PC-3 (cell line): ENCODE data around the gene AGPS. TPM values are rescaled to one million over a fixed set of nuclear protein-coding genes. Genes with fewer than 3 reads are reported as not detected.

ENCODE experiments used
- ATAC-seq: fragments of 200-7000 bp; cut with Tn5 transposase; 2 replicates; pipeline ENCODE4 v1.9.1; 2020; ENCODE audit warnings: mild to moderate bottlenecking, moderate library complexity
- BruUV-seq: library from RNA; stranded (reverse); fragments of 400-500 nt; replicated peaks from 2 replicates; lab custom pipeline; 2021; lab: Mats Ljungman, UMichigan
- CTCF ChIA-PET: fragments of 300-600 bp; sonication (Branson Sonifier 250); formaldehyde crosslinking; loops from one replicate; lab custom pipeline; 2022; ENCODE audit warnings: antibody characterized with exemption; lab: Charles Lee
- POLR2A ChIA-PET: fragments of 300-600 bp; sonication (Branson Sonifier 250); formaldehyde crosslinking; loops from one replicate; lab custom pipeline; 2022; ENCODE audit warnings: antibody characterized with exemption; ENCODE audit not compliant: unreplicated experiment; lab: Charles Lee
- DNase-seq: peaks from one replicate; pipeline ENCODE4 v3.0.0-alpha.2; 2015
- H2AFZ ChIP-seq: fragments of 300-600 bp; sonication (generic); 2 replicates; pipeline ENCODE4 v1.6.0; 2016; ENCODE audit warnings: antibody characterized with exemption, low read length
- H3F3A ChIP-seq: fragments of 300-600 bp; sonication (generic); one replicate; pipeline ENCODE4 v1.6.0; 2017; ENCODE audit warnings: antibody characterized with exemption, low read length, control low read depth, mild to moderate bottlenecking; ENCODE audit not compliant: unreplicated experiment
- H3K27ac ChIP-seq: fragments of 300-600 bp; sonication (generic); 2 replicates; pipeline ENCODE4 v1.5.1; 2016; ENCODE audit warnings: mild to moderate bottlenecking, low read length
- H3K27me3 ChIP-seq: fragments of 300-600 bp; sonication (generic); 2 replicates; pipeline ENCODE4 v1.6.1; 2016; ENCODE audit warnings: low read length, mixed read lengths
- H3K36me3 ChIP-seq: fragments of 300-600 bp; sonication (generic); 2 replicates; pipeline ENCODE4 v1.6.1; 2016; ENCODE audit warnings: low read depth, mixed run types, low read length, mixed read lengths
- H3K4me1 ChIP-seq: fragments of 300-600 bp; sonication (generic); 2 replicates; pipeline ENCODE4 v1.5.1; 2016; ENCODE audit warnings: low read length; ENCODE audit not compliant: insufficient read depth
- H3K4me2 ChIP-seq: fragments of 300-600 bp; sonication (generic); 2 replicates; pipeline ENCODE4 v1.6.0; 2016; ENCODE audit warnings: low read length
- H3K4me3 ChIP-seq: fragments of 300-600 bp; sonication (generic); 2 replicates; pipeline ENCODE4 v1.5.1; 2016; ENCODE audit warnings: mild to moderate bottlenecking, low read length, mixed read lengths
- H3K79me2 ChIP-seq: fragments of 300-600 bp; sonication (generic); 2 replicates; pipeline ENCODE4 v1.6.1; 2017; ENCODE audit warnings: low read length, mixed read lengths
- H3K9ac ChIP-seq: fragments of 300-600 bp; sonication (generic); 2 replicates; pipeline ENCODE4 v1.6.0; 2016; ENCODE audit warnings: mild to moderate bottlenecking, low read length
- H3K9me2 ChIP-seq: fragments of 300-600 bp; sonication (generic); replicated peaks from 2 replicates; pipeline ENCODE4 v1.6.1; 2016; ENCODE audit warnings: mixed run types, low read length, mixed read lengths
- H3K9me3 ChIP-seq: fragments of 300-600 bp; sonication (generic); 2 replicates; pipeline ENCODE4 v1.6.1; 2016; ENCODE audit warnings: low read length, mixed read lengths
- H4K20me1 ChIP-seq: fragments of 300-600 bp; sonication (generic); 2 replicates; pipeline ENCODE4 v1.6.1; 2016; ENCODE audit warnings: low read length, mixed read lengths
- EZH2 ChIP-seq: fragments of 300-600 bp; sonication (generic); IDR thresholded peaks from one replicate; pipeline ENCODE4 v1.6.1; 2017; ENCODE audit warnings: antibody characterized with exemption, mild to moderate bottlenecking, low read length; ENCODE audit not compliant: unreplicated experiment
- EZH2phosphoT487 ChIP-seq: fragments of 300-600 bp; sonication (generic); IDR thresholded peaks from 2 replicates; pipeline ENCODE4 v1.6.1; 2018; ENCODE audit warnings: mild to moderate bottlenecking, antibody characterized with exemption, low read length, borderline replicate concordance
- intact Hi-C: fragments of 100-400 bp; cut with micrococcal nuclease; formaldehyde crosslinking; loops from 2 replicates; pipeline ENCODE4 v1.9.0; 2023
- total RNA-seq: library from RNA; depleted of rRNA; stranded (reverse); fragments of >200 nt; gene quantifications from 2 replicates; pipeline ENCODE4 v1.2.3, GENCODE V29; 2014
- TF ChIP-seq, protein P1 (sequence below): fragments of 300-600 bp; sonication (generic); conservative IDR thresholded peaks from 2 replicates; pipeline ENCODE4 v1.5.1; 2017; ENCODE audit warnings: antibody characterized with exemption, low read depth, mild to moderate bottlenecking, low read length

Gene AGPS
- total RNA-seq, 1 experiment from 2014 or later = 147 TPM

DNA sequence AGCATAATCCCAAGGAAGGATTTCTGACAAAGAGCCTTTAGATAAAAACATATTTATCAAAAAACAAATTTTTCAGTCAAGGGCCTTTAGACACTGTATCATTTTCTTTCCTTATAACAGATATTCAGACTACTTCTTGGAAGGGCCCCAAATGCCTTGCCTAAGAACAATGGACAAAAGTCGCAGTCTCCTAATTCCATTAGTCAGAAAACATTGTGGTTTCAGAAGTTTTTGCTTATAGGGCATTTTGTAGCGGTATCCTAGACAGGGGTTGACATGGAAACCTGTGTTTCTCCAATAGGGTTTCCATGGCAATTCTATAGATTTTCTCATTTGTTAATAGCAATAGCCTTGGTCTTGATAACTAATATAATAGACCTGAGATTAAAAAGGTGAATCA lies 36.7 kb upstream of the AGPS start:
- no peaks in the 10 kb centered on the region for H3F3A ChIP-seq
- no peak for DNase-seq
- no peak overlapping the region for H3K27ac ChIP-seq
- no peaks in the 10 kb centered on the region for H3K9me2 ChIP-seq
- ChIA-PET CTCF (no interaction called here), POLR2A (no interaction called here)
- no peak overlapping the region for H3K4me3 ChIP-seq
- H3K9ac ChIP-seq = no peak overlapping the region
- intact Hi-C loops = loop anchor here (2.0 kb wide), 1 partner anchor 39 kb away; no protein-coding TSS in a partner anchor
- no peaks in the 10 kb centered on the region for H3K79me2 ChIP-seq
- no peak overlapping the region for H2AFZ ChIP-seq
- no peak for ATAC-seq
- H3K4me1 ChIP-seq = no peaks in the 10 kb centered on the region
- H3K27me3 ChIP-seq = no peaks in the 10 kb centered on the region
- H3K36me3 ChIP-seq = no peaks in the 10 kb centered on the region
- H3K9me3 ChIP-seq = no peaks in the 10 kb centered on the region
- TF ChIP-seq EZH2phosphoT487 = no peak
- no peak for TF ChIP-seq EZH2
- TF ChIP-seq, protein P1, sequence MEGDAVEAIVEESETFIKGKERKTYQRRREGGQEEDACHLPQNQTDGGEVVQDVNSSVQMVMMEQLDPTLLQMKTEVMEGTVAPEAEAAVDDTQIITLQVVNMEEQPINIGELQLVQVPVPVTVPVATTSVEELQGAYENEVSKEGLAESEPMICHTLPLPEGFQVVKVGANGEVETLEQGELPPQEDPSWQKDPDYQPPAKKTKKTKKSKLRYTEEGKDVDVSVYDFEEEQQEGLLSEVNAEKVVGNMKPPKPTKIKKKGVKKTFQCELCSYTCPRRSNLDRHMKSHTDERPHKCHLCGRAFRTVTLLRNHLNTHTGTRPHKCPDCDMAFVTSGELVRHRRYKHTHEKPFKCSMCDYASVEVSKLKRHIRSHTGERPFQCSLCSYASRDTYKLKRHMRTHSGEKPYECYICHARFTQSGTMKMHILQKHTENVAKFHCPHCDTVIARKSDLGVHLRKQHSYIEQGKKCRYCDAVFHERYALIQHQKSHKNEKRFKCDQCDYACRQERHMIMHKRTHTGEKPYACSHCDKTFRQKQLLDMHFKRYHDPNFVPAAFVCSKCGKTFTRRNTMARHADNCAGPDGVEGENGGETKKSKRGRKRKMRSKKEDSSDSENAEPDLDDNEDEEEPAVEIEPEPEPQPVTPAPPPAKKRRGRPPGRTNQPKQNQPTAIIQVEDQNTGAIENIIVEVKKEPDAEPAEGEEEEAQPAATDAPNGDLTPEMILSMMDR = no peak
- H3K4me2 ChIP-seq = no peak overlapping the region
- no peaks in the 10 kb centered on the region for H4K20me1 ChIP-seq
- no TSS peak for BruUV-seq

DNA sequence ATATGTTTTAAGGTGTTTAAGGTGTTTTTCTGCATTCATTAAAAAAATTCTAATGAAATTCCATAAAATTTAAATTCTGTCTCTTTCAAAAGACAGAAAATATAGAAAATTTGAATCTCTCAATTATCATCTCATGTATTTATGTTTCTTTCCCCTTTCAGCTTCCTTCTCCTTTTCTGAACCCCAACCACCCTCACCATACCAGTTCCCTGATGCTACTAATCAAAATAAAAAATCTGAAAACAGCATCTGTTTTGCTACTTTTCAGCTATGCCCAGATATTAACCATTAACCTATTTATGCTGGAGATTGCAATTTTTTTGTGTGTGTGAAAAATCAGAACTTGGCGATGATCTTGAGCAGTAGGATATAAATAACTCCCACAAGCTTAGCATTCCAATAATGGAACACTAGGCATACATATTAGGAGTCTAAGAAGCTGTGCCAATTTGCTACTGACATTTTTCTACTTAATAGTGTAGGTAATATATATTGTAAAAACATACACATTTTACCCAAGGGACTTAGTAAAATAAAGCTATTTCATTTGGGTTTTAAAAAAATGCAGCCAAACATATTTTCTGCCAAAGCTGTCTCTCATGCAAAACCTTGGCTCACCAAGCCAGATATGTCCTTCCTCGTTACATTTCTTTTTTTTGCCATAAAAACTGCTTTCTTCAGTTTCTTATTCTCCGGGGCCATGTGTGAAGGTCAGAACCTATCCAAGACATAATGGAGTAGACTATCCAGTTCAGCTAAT lies 32.6 kb upstream of the AGPS start:
- ChIA-PET POLR2A (no interaction called here), CTCF (no interaction called here)
- Histone ChIP-seq H3K4me1 (no peaks in the 10 kb centered on the region), H3K9me2 (no peaks in the 10 kb centered on the region), H3K79me2 (no peaks in the 10 kb centered on the region), H3K9me3 (no peaks in the 10 kb centered on the region), H2AFZ (no peak overlapping the region), H3K4me2 (no peak overlapping the region), H3F3A (no peaks in the 10 kb centered on the region), H3K9ac (no peak overlapping the region), H3K36me3 (no peaks in the 10 kb centered on the region), H4K20me1 (no peaks in the 10 kb centered on the region), H3K27ac (no peak overlapping the region), H3K4me3 (no peak overlapping the region), H3K27me3 (no peaks in the 10 kb centered on the region)
- no TSS peak for BruUV-seq
- DNase-seq (no peak), ATAC-seq (no peak)
- intact Hi-C loops = no loop called here
- TF ChIP-seq EZH2phosphoT487 (no peak), EZH2 (no peak)
- TF ChIP-seq, protein P1 = no peak

DNA sequence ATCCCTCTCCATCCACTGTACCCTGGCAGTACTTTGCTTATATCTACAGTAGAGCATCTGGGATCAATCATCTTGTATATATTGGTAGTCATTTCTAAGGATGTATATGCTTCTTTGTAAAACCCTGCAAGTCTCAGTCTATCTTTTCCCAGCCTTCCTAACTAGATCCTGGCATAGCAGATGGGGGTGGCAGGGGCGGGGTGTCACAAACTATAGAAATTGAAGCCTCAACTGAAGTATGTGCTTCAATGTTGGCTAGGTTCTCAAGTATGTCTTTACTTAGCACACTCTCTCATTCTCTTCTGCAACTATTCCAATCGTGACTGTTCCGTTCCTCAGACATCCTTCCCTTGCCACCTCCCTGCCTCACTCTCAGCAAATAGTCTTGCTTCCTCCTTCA lies 30.1 kb upstream of the AGPS start:
- H3K4me1 ChIP-seq = no peaks in the 10 kb centered on the region
- BruUV-seq = no TSS peak
- no peak for DNase-seq
- H3K9ac ChIP-seq = no peak overlapping the region
- TF ChIP-seq EZH2phosphoT487 (no peak), EZH2 (no peak)
- TF ChIP-seq, protein P1 = no peak
- ChIA-PET CTCF (no interaction called here), POLR2A (no interaction called here)
- H3K4me3 ChIP-seq = no peak overlapping the region
- no peaks in the 10 kb centered on the region for H3K27me3 ChIP-seq
- no peaks in the 10 kb centered on the region for H3K9me2 ChIP-seq
- H3F3A ChIP-seq = no peaks in the 10 kb centered on the region
- H3K36me3 ChIP-seq = no peaks in the 10 kb centered on the region
- no peaks in the 10 kb centered on the region for H3K79me2 ChIP-seq
- no peak overlapping the region for H2AFZ ChIP-seq
- intact Hi-C loops = no loop called here
- no peak overlapping the region for H3K27ac ChIP-seq
- no peak overlapping the region for H3K4me2 ChIP-seq
- H4K20me1 ChIP-seq = no peaks in the 10 kb centered on the region
- ATAC-seq = no peak
- H3K9me3 ChIP-seq = no peaks in the 10 kb centered on the region
